Activated CD4-positive, alpha-beta T cell treated with anti-CD3 and anti-CD28 coated beads, Interleukin-2, amount 10 ng/mL, durations not matched to agents 7 days and 5 days (primary cell): ENCODE data around the gene B3GALT6. TPM values are rescaled to one million over a fixed set of nuclear protein-coding genes. Genes with fewer than 3 reads are reported as not detected.

ENCODE experiments used
- CTCF ChIA-PET: fragments of 350-600 bp; sonication (Branson Sonifier 250); formaldehyde crosslinking; loops from one replicate; lab custom pipeline; 2021; ENCODE audit warnings: antibody characterized with exemption; lab: Charles Lee
- POLR2A ChIA-PET: fragments of 350-600 bp; sonication (Branson Sonifier 250); formaldehyde crosslinking; loops from one replicate; lab custom pipeline; 2021; ENCODE audit warnings: antibody characterized with exemption; lab: Charles Lee
- DNase-seq: peaks from one replicate; pipeline ENCODE4 v3.0.0-alpha.2; 2020
- H3K27ac Mint-ChIP-seq: one replicate; pipeline ENCODE4 v1.8.0; 2021; ENCODE audit warnings: mild to moderate bottlenecking, moderate library complexity, mixed read lengths
- H3K27me3 Mint-ChIP-seq: one replicate; pipeline ENCODE4 v1.8.0; 2021; ENCODE audit warnings: mixed read lengths
- H3K36me3 Mint-ChIP-seq: one replicate; pipeline ENCODE4 v1.8.0; 2021; ENCODE audit warnings: low read depth, mixed read lengths
- H3K4me1 Mint-ChIP-seq: one replicate; pipeline ENCODE4 v1.8.0; 2021; ENCODE audit warnings: mixed read lengths
- H3K4me3 Mint-ChIP-seq: one replicate; pipeline ENCODE4 v1.8.0; 2021; ENCODE audit warnings: mild to moderate bottlenecking, moderate library complexity, mixed read lengths
- H3K9me3 Mint-ChIP-seq: one replicate; pipeline ENCODE4 v1.8.0; 2021; ENCODE audit warnings: mixed read lengths
- total RNA-seq, 2 experiments: library from RNA; stranded (reverse); gene quantifications; one replicate each; pipeline ENCODE4 v1.2.3, GENCODE V29; 2021

B3GALT6 gene
- total RNA-seq, 2 experiments from 2014 or later, result 15.8 to 19.2 TPM

DNA sequence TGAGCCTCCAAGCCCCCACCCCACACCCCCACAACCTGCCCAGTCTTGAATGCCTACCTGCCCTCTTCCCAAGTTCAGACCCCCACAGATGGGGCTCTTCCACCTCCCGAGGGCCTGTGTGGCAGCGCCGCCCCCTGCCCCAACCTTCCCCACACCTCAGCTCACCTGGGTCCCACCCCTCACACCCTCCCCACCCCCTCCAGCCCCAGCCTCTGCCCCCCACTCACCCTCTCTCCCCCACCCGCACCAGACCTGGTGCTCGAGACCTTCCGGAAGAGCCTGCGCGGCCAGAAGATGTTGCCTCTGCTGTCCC, 34.9 kb upstream of the B3GALT6 start:
- DNase-seq, result no peak
- CTCF ChIA-PET, result interaction anchor here (1.2 kb wide), 1 partner anchor 8 kb away, joined by 6 read pairs; no protein-coding TSS in a partner anchor
- H3K27ac Mint-ChIP-seq, result no peak overlapping the region

DNA sequence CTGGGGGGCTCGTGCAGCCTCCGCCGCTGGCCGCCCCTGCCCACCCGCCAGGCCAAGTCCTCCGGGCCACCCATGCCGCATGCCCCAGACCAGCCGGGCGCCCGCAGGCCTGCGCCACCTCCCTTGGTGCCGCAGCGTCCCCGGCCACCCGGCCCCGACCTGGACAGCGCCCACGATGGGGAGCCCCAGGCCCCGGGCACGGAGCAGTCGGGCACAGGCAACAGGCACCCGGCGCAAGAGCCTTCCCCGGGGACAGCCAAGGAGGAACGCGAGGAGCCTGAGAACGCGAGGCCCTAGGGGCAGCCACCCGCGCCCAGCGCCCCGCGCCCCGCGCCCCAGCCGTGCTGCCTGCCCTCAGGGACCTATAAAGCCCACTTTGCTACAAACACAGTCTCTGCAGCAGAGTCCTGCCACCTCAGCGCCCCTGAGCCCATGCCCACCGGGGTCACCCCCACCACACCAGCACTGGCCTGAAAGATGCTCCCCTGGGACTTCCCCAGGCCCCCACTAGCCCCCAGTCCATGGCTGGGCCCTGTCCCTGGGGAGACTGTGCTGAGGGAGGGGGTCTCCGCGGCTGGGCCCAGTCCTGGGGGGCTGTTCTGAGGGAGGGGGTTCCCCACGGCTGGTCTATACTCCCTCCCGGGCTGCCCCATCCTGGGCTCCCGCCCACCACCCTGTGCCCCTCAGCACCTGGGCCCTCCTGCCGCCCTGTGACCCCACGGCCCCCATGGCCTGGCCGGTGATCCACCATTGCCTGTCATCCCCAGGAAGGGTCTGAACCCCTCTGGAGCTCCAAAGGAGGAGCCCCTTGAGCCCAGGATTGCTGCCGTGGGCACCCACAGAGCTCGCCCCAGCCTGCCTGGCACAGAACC, 34.2 kb upstream of the B3GALT6 start:
- peaks cover 6% of the 10 kb centered on the region for H3K9me3 Mint-ChIP-seq
- no peaks in the 10 kb centered on the region for H3K27me3 Mint-ChIP-seq
- peaks cover 9% of the 10 kb centered on the region for H3K4me1 Mint-ChIP-seq
- DNase-seq, result no peak
- H3K27ac Mint-ChIP-seq, result no peak overlapping the region
- H3K4me3 Mint-ChIP-seq, result no peak overlapping the region
- ChIA-PET POLR2A (no interaction called here), CTCF (no interaction called here)
- no peaks in the 10 kb centered on the region for H3K36me3 Mint-ChIP-seq

More for the DNA sequence above, 34.9 kb upstream of the B3GALT6 start:
- H3K4me3 Mint-ChIP-seq, result no peak overlapping the region
- POLR2A ChIA-PET, result no interaction called here
- peaks cover under 1% of the 10 kb centered on the region for H3K27me3 Mint-ChIP-seq
- H3K4me1 Mint-ChIP-seq, result peaks cover 9% of the 10 kb centered on the region
- H3K36me3 Mint-ChIP-seq, result no peaks in the 10 kb centered on the region
- H3K9me3 Mint-ChIP-seq, result peaks cover 6% of the 10 kb centered on the region

DNA sequence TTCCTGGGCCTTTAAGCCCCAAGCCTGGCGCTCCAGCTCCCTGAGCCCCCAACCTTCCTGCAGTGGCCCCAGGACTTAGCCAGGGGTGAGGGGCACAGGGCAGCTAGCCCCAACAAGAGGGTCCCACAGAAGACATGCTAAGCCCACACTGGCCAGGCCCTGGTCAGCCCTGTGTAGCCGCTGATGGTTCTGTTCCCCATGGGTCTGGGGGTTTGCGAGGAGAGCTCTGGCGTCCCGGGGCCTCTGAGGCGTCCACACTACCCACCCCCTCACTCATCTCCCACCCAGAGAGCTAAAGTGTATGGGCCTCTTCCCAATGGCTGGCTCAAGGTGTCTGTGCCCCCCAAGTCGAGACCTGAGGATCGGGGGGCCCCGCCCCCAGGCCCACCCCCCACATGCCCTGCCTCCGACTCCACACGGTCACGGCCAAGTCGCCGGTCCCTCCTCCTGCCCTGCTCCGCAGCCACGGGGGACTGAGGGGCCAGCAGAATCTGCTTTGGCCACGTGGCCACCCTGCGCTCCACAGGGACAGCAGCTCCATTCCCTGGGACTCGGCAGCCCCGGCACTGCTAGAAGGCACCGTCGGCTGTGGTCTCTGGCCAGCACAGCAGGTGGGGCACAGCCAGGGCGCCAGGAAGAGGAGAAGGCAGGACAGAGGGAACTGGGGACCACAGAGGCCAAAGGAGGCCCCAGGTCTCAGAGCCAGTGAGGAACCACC, 33.5 kb upstream of the B3GALT6 start:
- peaks cover 6% of the 10 kb centered on the region for H3K9me3 Mint-ChIP-seq
- H3K27ac Mint-ChIP-seq, result no peak overlapping the region
- no peak for DNase-seq
- H3K4me1 Mint-ChIP-seq, result peaks cover 9% of the 10 kb centered on the region
- POLR2A ChIA-PET, result no interaction called here
- CTCF ChIA-PET, result interaction anchor here (1.7 kb wide), 1 partner anchor 12 kb away, joined by 4 read pairs; no protein-coding TSS in a partner anchor
- no peaks in the 10 kb centered on the region for H3K36me3 Mint-ChIP-seq
- H3K27me3 Mint-ChIP-seq, result no peaks in the 10 kb centered on the region
- H3K4me3 Mint-ChIP-seq, result no peak overlapping the region

DNA sequence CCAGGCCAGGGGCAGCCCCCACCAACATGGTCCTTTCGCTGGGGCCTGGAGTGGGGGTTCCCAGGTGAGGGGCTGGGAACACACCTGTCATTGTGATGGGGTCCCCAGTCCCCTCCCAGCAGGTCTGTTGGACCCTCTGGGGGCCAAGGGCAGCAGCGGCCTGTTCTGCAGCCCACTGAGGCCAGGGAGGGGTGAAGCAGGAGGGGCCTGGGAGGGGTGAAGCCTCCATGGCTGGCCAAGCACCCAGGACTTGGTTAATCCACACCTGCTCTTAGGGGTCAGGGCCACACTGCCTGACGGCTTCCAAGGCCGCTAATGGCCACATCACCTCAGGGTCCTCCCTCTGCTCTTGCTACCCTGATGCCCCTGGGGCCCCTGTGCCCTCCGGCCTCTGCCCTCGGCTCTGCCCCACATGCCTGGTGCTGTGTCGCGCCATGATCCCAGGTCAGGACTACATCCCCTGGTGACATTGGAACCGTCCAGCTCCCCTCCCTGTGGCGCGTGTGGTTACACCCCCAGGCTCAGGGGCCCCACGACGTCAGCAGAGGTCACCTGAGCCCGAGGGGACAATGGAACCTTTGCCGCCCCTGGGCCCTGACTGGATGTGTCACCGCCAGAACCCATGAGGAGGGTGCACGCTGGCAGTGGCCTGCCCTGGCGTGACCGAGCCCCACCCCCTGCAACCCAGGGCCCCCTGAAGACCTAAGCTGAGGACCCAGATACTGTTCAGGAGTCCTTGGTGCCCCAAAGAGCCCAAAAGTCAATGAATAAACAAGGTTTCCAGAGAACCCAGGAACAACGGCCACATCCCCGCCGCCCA, 32.7 kb upstream of the B3GALT6 start:
- DNase-seq, result no peak
- Mint-ChIP-seq H3K27me3 (no peaks in the 10 kb centered on the region), H3K4me3 (peak overlapping the region; percentile 44), H3K9me3 (peaks cover 6% of the 10 kb centered on the region), H3K36me3 (no peaks in the 10 kb centered on the region), H3K4me1 (peaks cover 9% of the 10 kb centered on the region), H3K27ac (peak overlapping the region; percentile 74)
- ChIA-PET CTCF (interaction anchor here (1.5 to 1.7 kb wide), 2 partner anchors 9 to 13 kb away, joined by 4 read pairs; no protein-coding TSS in a partner anchor), POLR2A (no interaction called here)

DNA sequence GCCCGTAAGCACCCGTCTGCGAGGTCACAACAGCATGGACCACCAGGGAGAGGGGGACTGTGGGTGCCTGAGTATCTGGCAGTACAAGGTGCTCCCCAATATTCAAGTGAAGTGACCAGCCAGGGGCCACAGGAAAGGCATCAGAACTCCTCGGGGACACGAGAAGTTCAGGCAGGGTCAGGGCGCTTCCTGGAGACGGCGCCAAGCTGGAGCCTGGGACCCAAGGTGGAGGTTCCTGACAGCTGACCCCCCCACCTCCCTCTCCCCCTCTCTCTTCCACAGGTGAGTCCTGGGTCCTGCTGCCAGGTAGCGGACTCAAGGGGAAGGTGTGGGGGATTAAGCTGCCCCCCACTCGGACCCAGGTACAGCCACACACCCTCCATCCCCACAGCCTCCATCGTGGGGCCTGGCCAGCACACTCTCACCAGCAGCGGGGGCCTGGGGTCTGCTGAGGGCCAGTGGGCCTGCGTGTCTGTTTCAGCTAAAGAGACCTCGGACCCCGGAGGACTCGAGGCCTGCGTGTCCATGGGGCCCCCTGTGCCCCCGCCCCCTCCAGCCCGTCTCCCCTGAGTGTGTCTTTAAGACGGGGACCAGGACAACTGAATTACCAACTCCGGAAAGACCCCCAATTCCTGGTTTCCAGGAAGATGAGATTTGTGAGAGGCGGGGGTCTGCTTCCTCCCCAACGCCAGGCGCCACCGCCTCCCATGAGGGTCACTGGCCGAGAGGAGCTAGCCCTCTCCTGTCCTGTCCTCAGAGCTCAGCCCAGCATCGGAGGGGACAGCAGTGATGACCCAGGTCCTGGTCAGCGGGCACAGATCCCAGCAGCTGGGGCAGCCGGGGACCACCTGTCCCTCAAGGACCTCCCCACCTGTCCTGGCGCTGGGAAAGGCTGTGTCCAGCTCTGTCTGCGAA, 31.8 kb upstream of the B3GALT6 start:
- DNase-seq, result no peak
- Mint-ChIP-seq H3K4me3 (peak overlapping the region; percentile 52), H3K4me1 (peaks cover 9% of the 10 kb centered on the region), H3K9me3 (peaks cover under 1% of the 10 kb centered on the region), H3K36me3 (no peaks in the 10 kb centered on the region), H3K27ac (peak overlapping the region; percentile 71), H3K27me3 (no peaks in the 10 kb centered on the region)
- ChIA-PET CTCF (interaction anchor here (0.7 to 1.7 kb wide), 4 partner anchors 8 to 334 kb away, joined by 3 to 4 read pairs (median 4); no protein-coding TSS in a partner anchor), POLR2A (no interaction called here)

DNA sequence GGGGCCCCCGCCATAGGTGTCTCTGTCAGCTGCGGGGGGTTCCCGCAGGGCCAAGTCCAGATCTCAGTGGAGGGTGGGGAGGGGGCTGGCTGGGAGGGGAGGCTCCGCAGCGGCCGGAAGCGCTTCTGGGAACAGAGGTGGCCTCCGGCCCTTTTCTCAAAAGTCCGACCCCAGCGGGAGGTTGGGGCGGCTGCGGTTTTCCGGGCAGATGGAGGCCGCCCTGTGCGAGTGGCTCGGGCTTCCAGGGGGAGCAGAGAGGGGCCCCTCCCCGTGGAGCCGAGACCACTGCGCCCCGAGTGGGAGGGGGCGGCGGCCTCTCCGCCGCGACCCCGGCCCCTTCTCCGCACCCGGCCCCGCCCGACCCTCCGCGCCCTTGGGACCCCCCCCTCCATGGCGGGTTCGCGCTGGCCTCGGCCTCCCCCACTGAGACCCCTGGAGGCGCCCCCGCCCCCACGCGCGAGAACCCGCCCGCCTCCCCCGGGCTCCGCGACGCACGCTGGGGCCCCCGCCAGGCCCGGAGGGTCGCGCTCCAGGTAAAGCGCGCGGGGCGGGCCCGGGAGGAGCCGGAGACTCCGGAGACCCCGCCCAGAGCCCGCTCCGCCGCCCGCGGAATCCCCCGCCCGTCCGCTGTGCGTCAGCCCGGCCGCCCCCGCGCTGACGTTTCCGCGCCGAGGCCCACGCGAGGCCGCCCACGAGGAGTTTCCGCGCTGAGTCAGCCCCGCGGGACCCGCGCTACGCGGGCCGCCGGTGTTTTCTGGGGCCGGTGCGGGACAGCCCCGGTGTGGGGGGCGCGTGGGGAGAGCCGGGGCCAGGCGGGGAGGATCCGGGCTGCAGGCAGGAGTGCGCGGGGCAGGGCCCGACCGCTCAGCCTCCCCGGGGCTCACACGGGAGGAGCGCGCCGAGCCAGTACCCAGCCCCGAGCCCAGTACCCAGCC, 30.9 kb upstream of the B3GALT6 start:
- POLR2A ChIA-PET, result no interaction called here
- peaks cover 9% of the 10 kb centered on the region for H3K4me1 Mint-ChIP-seq
- H3K27ac Mint-ChIP-seq, result peak overlapping the region; percentile 71
- no peaks in the 10 kb centered on the region for H3K27me3 Mint-ChIP-seq
- peak; percentile 70 for DNase-seq
- no peaks in the 10 kb centered on the region for H3K9me3 Mint-ChIP-seq
- no peaks in the 10 kb centered on the region for H3K36me3 Mint-ChIP-seq
- peak overlapping the region; percentile 52 for H3K4me3 Mint-ChIP-seq
- CTCF ChIA-PET, result interaction anchor here (0.7 to 1.1 kb wide), 2 partner anchors 79 to 333 kb away, joined by 3 read pairs; no protein-coding TSS in a partner anchor

DNA sequence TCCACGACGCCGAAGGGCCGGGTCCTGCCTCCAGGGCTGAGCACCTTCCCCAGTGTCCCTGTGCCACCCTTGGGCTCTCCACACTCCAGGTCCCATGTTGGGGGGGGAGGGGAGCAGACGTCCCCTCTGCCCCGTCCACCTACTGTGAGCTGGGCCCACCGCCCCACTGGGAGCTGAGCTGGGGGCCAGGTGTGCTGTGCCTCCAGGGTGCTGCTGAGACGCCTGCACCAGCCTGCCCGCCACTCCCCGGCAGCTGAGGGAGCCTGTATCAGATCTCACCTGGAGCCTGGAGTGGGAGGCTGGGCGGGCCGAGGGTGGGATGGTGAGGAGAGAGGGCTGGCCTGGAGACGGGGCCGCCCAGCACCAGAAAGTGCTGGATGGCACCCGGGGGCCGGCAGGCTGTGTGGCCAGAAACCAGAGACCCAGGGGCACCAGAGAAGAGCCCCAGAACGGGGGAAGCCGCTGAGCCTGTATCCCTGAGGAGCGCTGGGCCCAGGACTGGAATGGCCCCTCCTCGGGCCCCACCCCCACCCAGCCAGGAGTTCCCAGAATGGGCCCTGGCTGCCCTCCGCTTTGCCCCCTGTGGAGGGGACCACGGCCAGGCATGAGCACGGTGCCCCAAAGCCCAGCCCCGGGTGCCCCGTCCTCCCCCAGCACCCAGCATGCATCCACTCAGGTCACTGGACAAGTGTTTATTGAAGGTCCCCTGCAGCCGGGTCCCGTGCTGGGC, 29.0 kb upstream of the B3GALT6 start:
- H3K4me3 Mint-ChIP-seq, result no peak overlapping the region

DNA sequence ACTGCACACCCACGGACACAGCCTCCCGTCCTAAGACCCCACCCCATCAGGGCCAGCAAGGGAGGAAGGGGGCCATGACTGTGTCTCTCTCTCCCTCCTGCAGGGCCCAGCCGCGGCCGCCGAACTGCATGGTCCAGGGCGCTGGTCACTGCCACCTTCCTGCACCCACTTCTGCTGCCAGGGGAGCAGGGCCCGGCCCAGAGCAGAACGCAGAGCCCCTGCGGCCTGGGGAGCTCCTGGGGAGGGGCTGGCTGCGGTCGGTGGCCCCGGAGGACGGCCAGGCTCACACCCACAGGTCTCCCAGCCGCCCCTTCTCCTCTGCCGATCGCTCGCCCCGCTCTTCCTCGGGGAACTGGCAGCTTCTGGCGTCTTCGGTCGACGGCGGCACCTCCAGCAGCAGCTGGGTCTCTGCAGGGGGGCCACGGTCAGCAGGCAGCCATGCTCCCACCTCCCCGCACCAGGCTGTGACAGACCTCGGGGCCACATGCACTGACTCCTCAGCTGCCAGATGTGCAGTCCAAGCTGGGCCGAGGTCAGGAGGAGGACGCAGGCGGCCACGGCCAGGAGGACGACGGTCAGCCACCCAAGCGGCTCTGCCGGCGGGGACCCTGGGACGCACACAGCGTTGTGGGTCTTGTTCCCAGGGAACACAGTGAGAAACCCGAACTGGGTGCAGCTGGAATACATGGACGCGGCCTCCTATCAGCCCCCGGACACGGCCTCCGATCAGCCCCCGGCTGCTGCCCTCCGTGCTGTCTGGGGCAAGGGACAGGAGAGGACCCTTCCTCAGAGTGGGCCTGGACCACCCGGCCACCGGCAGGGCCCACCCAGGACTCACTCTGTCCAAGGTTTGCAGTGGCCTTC, 28.2 kb upstream of the B3GALT6 start:
- Mint-ChIP-seq H3K4me3 (no peak overlapping the region), H3K36me3 (no peaks in the 10 kb centered on the region), H3K9me3 (no peaks in the 10 kb centered on the region), H3K27ac (no peak overlapping the region), H3K27me3 (no peaks in the 10 kb centered on the region), H3K4me1 (peaks cover 22% of the 10 kb centered on the region)
- POLR2A ChIA-PET, result no interaction called here
- CTCF ChIA-PET, result interaction anchor here (0.9 to 1.0 kb wide), 2 partner anchors 81 to 140 kb away, joined by 3 read pairs; no protein-coding TSS in a partner anchor
- DNase-seq, result no peak

More for the DNA sequence above, 29.0 kb upstream of the B3GALT6 start:
- Mint-ChIP-seq H3K4me1 (peaks cover 17% of the 10 kb centered on the region), H3K9me3 (no peaks in the 10 kb centered on the region), H3K27ac (no peak overlapping the region), H3K27me3 (no peaks in the 10 kb centered on the region), H3K36me3 (no peaks in the 10 kb centered on the region)
- CTCF ChIA-PET, result no interaction called here
- POLR2A ChIA-PET, result no interaction called here
- no peak for DNase-seq

DNA sequence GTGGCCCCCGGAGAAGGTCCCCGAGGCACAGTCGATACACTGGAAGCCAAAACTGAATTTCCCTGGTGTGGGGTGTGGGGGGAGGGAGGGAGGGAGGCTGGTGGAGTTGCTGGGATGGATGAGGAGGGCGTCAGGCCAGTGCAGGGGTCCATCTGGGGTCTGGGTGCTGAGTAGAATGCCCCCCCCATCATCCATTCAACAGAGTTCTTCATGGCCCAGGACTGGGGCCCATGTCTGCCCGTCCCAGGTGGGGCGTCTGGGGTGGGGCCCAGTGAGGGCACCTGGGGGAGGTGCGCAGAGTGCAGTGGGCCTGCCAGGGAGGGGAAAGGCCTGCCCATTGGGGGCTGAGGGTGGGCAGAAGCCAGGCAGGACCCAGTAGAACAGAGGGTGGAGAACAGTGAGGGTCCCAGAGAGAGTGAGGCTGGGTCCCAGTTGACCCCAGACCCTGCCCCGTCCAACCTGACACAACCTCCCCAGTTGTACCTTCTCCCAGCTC, 27.6 kb upstream of the B3GALT6 start:
- POLR2A ChIA-PET, result no interaction called here
- no peaks in the 10 kb centered on the region for H3K9me3 Mint-ChIP-seq
- no peaks in the 10 kb centered on the region for H3K36me3 Mint-ChIP-seq
- H3K4me3 Mint-ChIP-seq, result no peak overlapping the region
- CTCF ChIA-PET, result interaction anchor here (0.9 to 1.8 kb wide), 4 partner anchors 8 to 140 kb away, joined by 3 to 6 read pairs (median 4); no protein-coding TSS in a partner anchor
- DNase-seq, result no peak
- H3K27me3 Mint-ChIP-seq, result no peaks in the 10 kb centered on the region
- peaks cover 25% of the 10 kb centered on the region for H3K4me1 Mint-ChIP-seq
- no peak overlapping the region for H3K27ac Mint-ChIP-seq
